ENCODE data around the gene ACSF3. TPM values are rescaled to one million over a fixed set of nuclear protein-coding genes. Genes with fewer than 3 reads are reported as not detected.

The ACSF3 gene
- polyA plus RNA-seq, 1 donor from 2014 or later: 20.8 TPM

GRCh38 chr16:89172171-89172527, 78.5 kb downstream of the ACSF3 start:
- Histone ChIP-seq H3K9ac (ENCODE audit: low read length) (no peak overlapping the region), H3K36me3 (ENCODE audit: insufficient read depth, low read length) (no peaks in the 10 kb centered on the region), H3F3A (ENCODE audit: insufficient read depth, low read length, poor library complexity, severe bottlenecking) (no peaks in the 10 kb centered on the region), H3K79me2 (replicated peaks; ENCODE audit: insufficient read depth, low read length) (no peaks in the 10 kb centered on the region), H3K9me3 (ENCODE audit: low read length) (no peaks in the 10 kb centered on the region), H3K27ac (ENCODE audit: low read length) (no peak overlapping the region), H2AFZ (ENCODE audit: low read depth, low read length) (no peak overlapping the region), H4K20me1 (ENCODE audit: insufficient read depth) (no peaks in the 10 kb centered on the region), H3K27me3 (ENCODE audit: insufficient read depth, low read depth, low read length) (peaks cover 12% of the 10 kb centered on the region), H3K4me2 (ENCODE audit: low read length) (no peak overlapping the region), H3K9me2 (ENCODE audit: insufficient read depth, low read length) (no peaks in the 10 kb centered on the region), H3K4me3 (ENCODE audit: low read length) (no peak overlapping the region)
- TF ChIP-seq REST (IDR thresholded peaks at IDR 0.05; ENCODE audit: borderline replicate concordance): no peak
- no peak for TF ChIP-seq TAF1 (IDR thresholded peaks at IDR 0.05; ENCODE audit: low read depth)
- TF ChIP-seq EZH2 (IDR thresholded peaks at IDR 0.05; ENCODE audit: borderline replicate concordance, insufficient read depth, low read length, poor library complexity, severe bottlenecking): no peak
- no peak for TF ChIP-seq RAD21 (conservative IDR thresholded peaks at IDR 0.05)
- no peak for TF ChIP-seq CTCF (IDR thresholded peaks at IDR 0.05; ENCODE audit: poor library complexity, severe bottlenecking)

DNA sequence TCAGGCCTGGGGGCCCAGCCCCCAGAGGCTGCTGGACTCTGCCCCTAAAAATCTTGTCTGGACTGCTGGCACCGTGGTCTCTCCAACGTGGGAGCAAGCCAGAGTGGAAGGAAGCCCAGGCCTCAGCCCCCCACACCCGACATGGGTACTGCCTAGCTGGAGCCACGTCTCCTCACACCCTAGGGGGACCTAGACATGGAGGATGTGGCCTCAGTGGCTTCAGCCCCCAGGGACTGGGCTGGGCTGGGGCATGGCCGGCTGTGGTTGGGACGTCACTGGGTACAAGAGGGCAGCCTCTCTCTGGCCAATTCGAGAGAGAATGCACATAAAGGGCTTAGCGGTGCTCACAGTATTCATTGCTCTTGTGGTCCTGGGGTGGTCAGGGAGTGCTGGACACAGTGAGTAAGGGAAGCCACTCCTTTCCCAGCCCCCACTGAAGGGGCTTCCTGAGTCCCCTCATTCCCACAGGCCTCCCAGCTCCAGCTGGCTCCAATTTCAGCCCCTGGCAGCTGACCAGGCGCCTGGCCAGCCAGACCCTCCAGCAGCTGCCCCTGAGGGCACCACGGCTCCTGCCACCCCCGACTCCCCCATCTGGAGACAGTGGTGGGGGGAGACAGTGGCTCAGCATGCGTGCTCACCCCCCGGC, 79.0 kb downstream of the ACSF3 start:
- H3F3A ChIP-seq (ENCODE audit: insufficient read depth, low read length, poor library complexity, severe bottlenecking): no peaks in the 10 kb centered on the region
- H3K9ac ChIP-seq (ENCODE audit: low read length): no peak overlapping the region
- no peak overlapping the region for H2AFZ ChIP-seq (ENCODE audit: low read depth, low read length)
- no peaks in the 10 kb centered on the region for H3K36me3 ChIP-seq (ENCODE audit: insufficient read depth, low read length)
- no peak overlapping the region for H3K4me3 ChIP-seq (ENCODE audit: low read length)
- no peak overlapping the region for H3K4me2 ChIP-seq (ENCODE audit: low read length)
- no peaks in the 10 kb centered on the region for H3K9me2 ChIP-seq (ENCODE audit: insufficient read depth, low read length)
- H4K20me1 ChIP-seq (ENCODE audit: insufficient read depth): no peaks in the 10 kb centered on the region
- H3K27ac ChIP-seq (ENCODE audit: low read length): no peak overlapping the region
- H3K79me2 ChIP-seq (replicated peaks; ENCODE audit: insufficient read depth, low read length): no peaks in the 10 kb centered on the region
- no peaks in the 10 kb centered on the region for H3K9me3 ChIP-seq (ENCODE audit: low read length)
- H3K27me3 ChIP-seq (ENCODE audit: insufficient read depth, low read depth, low read length): peaks cover 12% of the 10 kb centered on the region
- no peak for TF ChIP-seq CTCF (IDR thresholded peaks at IDR 0.05; ENCODE audit: poor library complexity, severe bottlenecking)
- TF ChIP-seq RAD21 (conservative IDR thresholded peaks at IDR 0.05): no peak
- no peak for TF ChIP-seq REST (IDR thresholded peaks at IDR 0.05; ENCODE audit: borderline replicate concordance)

Data from neural cell (in vitro differentiated cells).